NB4 (cell line): Measurements from ENCODE around the gene CRACDL.

Experiments used
- MAX ChIP-seq: IDR thresholded peaks from 2 replicates; pipeline ENCODE4 v1.6.1; 2011; ENCODE audit warnings: low read depth, low read length
- POLR2A ChIP-seq: IDR thresholded peaks from 2 replicates; pipeline ENCODE4 v1.6.1; 2011; ENCODE audit warnings: mild to moderate bottlenecking; ENCODE audit not compliant: insufficient read length; ENCODE audit errors: extremely low read depth
- TF ChIP-seq, protein P1 (sequence below): IDR thresholded peaks from one replicate; pipeline ENCODE4 v1.5.1; 2012; ENCODE audit warnings: low read depth, low read length

DNA sequence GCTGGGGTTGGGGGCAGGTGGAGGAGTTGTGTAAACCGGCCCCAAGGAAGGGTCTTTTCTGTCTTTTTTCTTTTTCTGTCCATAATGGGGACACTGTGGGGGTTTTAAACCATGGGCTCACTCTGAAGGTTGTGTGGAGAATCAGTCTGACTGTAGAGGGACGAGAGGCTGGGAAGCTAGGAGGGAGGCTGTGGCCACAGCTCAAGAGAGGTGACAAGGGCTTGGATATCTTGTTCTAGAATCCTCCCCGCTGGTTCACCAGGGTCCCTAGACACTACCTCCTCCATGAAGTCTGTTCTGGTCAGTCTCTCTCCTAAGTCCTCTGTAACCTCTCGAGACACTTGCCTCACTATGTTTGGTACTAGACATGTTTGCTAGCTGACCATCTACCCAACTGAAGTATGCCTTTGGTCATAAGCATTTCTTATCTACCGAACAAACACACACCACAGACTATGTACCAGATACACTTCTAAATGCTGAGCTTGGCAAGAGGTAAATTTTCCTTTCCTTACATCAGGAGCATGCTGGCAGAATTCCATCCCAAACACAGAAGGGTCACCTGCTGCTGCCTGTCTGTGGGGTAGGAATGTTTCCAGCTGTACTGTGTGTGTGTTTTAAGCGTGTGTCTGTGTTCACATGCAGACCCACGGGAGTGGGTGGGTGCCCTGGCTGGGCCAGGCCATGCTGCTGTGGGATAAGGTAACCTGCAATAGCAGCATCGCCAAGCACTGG, 135.5 kb downstream of the CRACDL start:
- TF ChIP-seq, protein P1, sequence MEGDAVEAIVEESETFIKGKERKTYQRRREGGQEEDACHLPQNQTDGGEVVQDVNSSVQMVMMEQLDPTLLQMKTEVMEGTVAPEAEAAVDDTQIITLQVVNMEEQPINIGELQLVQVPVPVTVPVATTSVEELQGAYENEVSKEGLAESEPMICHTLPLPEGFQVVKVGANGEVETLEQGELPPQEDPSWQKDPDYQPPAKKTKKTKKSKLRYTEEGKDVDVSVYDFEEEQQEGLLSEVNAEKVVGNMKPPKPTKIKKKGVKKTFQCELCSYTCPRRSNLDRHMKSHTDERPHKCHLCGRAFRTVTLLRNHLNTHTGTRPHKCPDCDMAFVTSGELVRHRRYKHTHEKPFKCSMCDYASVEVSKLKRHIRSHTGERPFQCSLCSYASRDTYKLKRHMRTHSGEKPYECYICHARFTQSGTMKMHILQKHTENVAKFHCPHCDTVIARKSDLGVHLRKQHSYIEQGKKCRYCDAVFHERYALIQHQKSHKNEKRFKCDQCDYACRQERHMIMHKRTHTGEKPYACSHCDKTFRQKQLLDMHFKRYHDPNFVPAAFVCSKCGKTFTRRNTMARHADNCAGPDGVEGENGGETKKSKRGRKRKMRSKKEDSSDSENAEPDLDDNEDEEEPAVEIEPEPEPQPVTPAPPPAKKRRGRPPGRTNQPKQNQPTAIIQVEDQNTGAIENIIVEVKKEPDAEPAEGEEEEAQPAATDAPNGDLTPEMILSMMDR, result no peak
- TF ChIP-seq POLR2A (no peak), MAX (no peak)
